Ovary (tissue), 9 donors: Measurements from ENCODE around the gene EYA3. TPM values are rescaled to one million over a fixed set of nuclear protein-coding genes. Genes with fewer than 3 reads are reported as not detected.

ENCODE experiments used
- DNase-seq, 5 donors: peaks; one replicate each; pipeline ENCODE4 v3.0.0-alpha.2; 2019 to 2020
- H3K27ac ChIP-seq, 2 donors: fragments of 200-600 bp; one replicate each; pipeline versions ENCODE4 v1.5.1 to v1.8.0; 2019 to 2022
- H3K27me3 ChIP-seq: fragments of 200-600 bp; one replicate; pipeline ENCODE4 v1.8.0; 2022
- H3K36me3 ChIP-seq: fragments of 200-600 bp; sonication (generic); one replicate; pipeline ENCODE4 v1.5.1; 2019
- H3K4me1 ChIP-seq: one replicate; pipeline ENCODE4 v1.8.1; 2013; ENCODE audit warnings: mild to moderate bottlenecking, moderate library complexity; ENCODE audit not compliant: insufficient read depth
- H3K4me3 ChIP-seq: fragments of 200-600 bp; sonication (generic); one replicate; pipeline ENCODE4 v1.5.1; 2017
- H3K9me3 ChIP-seq, 2 donors: fragments of 200-600 bp in 1 of 2; sonication (generic) in 1 of 2; one replicate each; pipeline versions ENCODE4 v1.5.1 to v1.8.1; 2013 to 2019; ENCODE audit warnings: mild to moderate bottlenecking in 1 of 2, moderate library complexity in 1 of 2
- EP300 ChIP-seq: sonication (generic); formaldehyde crosslinking; IDR thresholded peaks from one replicate; pipeline ENCODE4 v1.6.1; 2017; ENCODE audit warnings: antibody characterized with exemption
- POLR2A ChIP-seq: fragments of 450-650 bp; IDR thresholded peaks from one replicate; pipeline ENCODE4 v1.6.1; 2017; ENCODE audit warnings: antibody characterized with exemption, mild to moderate bottlenecking, moderate library complexity
- WGBS, 3 donors: extraction: QIAGEN DNeasy Blood & Tissue Kit in 1 of 3; methylation state at CpG; one replicate each; pipeline versions ENCODE4 v1.1.5 to v1.1.7; 2013 to 2017; 5-methylcytosine and 5-hydroxymethylcytosine counted together
- intact Hi-C, 4 donors: fragments of 100-400 bp; cut with DNase I; formaldehyde crosslinking; loops; one replicate each; pipeline versions ENCODE4 v1.11.0 to v1.15.1; 2022 to 2023
- polyA plus RNA-seq, 2 donors: library from polyadenylated mRNA; stranded (reverse); fragments of 200-250 nt in 1 of 2; fragments of 350-450 nt in 1 of 2; fragmentation: Illumina TruSeq in 1 of 2; extraction: RNeasy Lipid Tissue Mini Kit (QIAGEN cat#74804) in 1 of 2; gene quantifications; one replicate each; pipeline ENCODE4 v1.2.3, GENCODE V29; 2013 to 2014
- total RNA-seq, 7 donors: library from RNA; depleted of rRNA in 2 of 7; stranded (reverse); fragments of >200 nt in 2 of 7; fragmentation: NEBNext Ultra II Directional in 3 of 7; extraction: Animal tissue kit (Norgen Biotek cat#: 25700) in 3 of 7; gene quantifications; one replicate each; pipeline versions ENCODE4 v1.1.0 to v1.2.4, GENCODE V29; 2016 to 2023
- TF ChIP-seq, protein P1 (sequence below), 3 donors: fragments of 450-650 bp in 2 of 3; fragments of 200-600 bp in 1 of 3; IDR thresholded peaks; one replicate each; pipeline versions ENCODE4 v1.5.1 to v1.8.0; 2016 to 2022; ENCODE audit warnings: antibody characterized with exemption in 3 of 3, mild to moderate bottlenecking in 1 of 3
- donor health status: DM: no; HTN: no; CAD: no; lungs with moderate emphysema.
- donor health status: DM: no; HTN: no; CAD: no.
- donor health status: Bipolar disorder and iron deficiency.
- donor health status: DM: yes; HTN: yes; CAD: no.
- donor health status: DM: no; HTN: no; CAD: no.
- donor health status: DM: yes; HTN: yes; CAD: no.

EYA3 gene
- total and polyA plus RNA-seq, 9 donors, result 5.4 to 25.7 (median 14.6) TPM

DNA sequence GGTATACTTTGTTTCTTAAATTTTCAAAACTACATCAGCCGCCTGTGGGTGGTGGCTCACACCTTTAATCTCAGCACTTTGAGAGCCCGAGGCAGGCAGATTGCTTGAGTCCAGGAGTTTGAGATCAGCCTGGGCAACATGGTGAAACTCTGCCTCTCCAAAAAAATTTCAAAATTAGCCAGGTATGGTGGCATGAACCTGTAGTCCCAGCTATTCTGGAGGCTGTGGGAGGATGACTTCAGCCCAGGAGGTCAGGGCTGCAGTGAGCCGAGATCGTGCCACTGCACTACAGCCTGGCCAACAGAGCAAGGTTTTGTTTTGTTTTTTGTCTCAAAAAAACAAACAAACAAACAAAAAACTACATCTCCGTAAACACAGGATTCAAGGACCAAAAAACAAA lies 3.3 kb downstream of the EYA3 start:
- intact Hi-C loops, result no loop called here
- H3K4me3 ChIP-seq, result no peak overlapping the region
- H3K27me3 ChIP-seq, result no peaks in the 10 kb centered on the region
- no peaks in the 10 kb centered on the region for H3K9me3 ChIP-seq
- TF ChIP-seq POLR2A (no peak), EP300 (no peak)
- TF ChIP-seq, protein P1, sequence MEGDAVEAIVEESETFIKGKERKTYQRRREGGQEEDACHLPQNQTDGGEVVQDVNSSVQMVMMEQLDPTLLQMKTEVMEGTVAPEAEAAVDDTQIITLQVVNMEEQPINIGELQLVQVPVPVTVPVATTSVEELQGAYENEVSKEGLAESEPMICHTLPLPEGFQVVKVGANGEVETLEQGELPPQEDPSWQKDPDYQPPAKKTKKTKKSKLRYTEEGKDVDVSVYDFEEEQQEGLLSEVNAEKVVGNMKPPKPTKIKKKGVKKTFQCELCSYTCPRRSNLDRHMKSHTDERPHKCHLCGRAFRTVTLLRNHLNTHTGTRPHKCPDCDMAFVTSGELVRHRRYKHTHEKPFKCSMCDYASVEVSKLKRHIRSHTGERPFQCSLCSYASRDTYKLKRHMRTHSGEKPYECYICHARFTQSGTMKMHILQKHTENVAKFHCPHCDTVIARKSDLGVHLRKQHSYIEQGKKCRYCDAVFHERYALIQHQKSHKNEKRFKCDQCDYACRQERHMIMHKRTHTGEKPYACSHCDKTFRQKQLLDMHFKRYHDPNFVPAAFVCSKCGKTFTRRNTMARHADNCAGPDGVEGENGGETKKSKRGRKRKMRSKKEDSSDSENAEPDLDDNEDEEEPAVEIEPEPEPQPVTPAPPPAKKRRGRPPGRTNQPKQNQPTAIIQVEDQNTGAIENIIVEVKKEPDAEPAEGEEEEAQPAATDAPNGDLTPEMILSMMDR (IDR thresholded peaks at IDR 0.05), result no peak
- H3K27ac ChIP-seq, result no peak overlapping the region
- DNase-seq, result no peak
- H3K4me1 ChIP-seq, result peaks cover 4% of the 10 kb centered on the region
- no peaks in the 10 kb centered on the region for H3K36me3 ChIP-seq
- 81 to 84% (median 81%) methylated on average over 5 of the region's 5 CpGs for WGBS, 3 donors

GRCh38 chr1:28083876-28084275 lies 4.5 kb downstream of the EYA3 start:
- Histone ChIP-seq H3K36me3 (no peaks in the 10 kb centered on the region), H3K9me3 (no peaks in the 10 kb centered on the region), H3K4me1 (peaks cover 4% of the 10 kb centered on the region), H3K27me3 (no peaks in the 10 kb centered on the region), H3K4me3 (no peak overlapping the region), H3K27ac (no peak overlapping the region)
- WGBS, 3 donors, result 72 to 87% (median 81%) methylated on average over 1 of the region's 1 CpG
- intact Hi-C loops, result no loop called here
- no peak for TF ChIP-seq POLR2A
- TF ChIP-seq, protein P1 (IDR thresholded peaks at IDR 0.05), result no peak
- TF ChIP-seq EP300, result no peak
- no peak for DNase-seq

DNA sequence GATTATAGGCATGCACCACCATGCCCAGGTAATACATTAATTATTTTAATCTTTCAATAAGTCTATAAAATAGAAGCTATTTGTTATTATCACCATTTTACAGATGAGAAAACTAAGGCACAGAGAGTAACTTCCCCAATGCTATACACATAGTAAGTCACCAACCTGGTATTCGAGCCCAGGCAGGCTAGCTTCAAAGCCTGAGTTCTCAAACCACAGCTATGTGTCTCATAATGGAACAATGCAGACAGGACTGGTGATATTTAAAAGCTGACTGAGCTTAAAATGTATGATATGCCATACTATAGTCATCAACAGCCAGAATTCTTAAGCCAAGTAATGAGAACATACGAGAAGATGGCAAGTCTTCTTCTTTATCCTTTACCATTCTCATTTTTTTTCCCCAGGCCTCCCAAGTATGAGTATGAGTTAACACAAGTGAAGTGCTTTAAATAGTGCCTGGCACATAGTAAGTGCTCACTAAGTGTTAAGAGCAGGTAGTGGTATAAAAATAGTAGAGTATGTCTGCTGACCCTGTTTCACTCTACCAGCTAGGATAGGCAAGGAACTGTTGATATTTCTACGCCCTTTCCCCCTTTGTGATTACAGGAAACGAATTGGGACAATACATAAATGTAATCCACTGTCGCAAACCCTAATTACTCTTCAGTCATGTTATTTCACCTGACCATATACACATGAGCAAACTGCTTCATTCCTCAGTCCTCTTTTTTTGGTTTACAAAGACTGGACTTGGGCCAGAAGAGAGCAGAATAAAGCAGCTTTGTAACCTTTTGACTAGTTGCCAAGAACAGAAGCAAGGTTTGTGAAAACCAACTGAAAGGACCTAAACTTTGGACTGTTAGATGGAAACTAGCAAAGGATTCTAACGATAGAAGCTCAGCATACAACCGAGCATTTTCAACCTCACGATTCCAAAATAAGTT lies 9.5 kb downstream of the EYA3 start:
- Histone ChIP-seq H3K9me3 (no peaks in the 10 kb centered on the region), H3K27me3 (no peaks in the 10 kb centered on the region), H3K4me1 (no peaks in the 10 kb centered on the region), H3K27ac (no peak overlapping the region), H3K36me3 (no peaks in the 10 kb centered on the region), H3K4me3 (no peak overlapping the region)
- DNase-seq, result no peak
- 86 to 89% (median 88%) methylated on average over 8 of the region's 8 CpGs for WGBS, 3 donors
- TF ChIP-seq POLR2A, result no peak
- TF ChIP-seq, protein P1 (IDR thresholded peaks at IDR 0.05), result no peak
- no peak for TF ChIP-seq EP300
- intact Hi-C loops, result no loop called here

DNA sequence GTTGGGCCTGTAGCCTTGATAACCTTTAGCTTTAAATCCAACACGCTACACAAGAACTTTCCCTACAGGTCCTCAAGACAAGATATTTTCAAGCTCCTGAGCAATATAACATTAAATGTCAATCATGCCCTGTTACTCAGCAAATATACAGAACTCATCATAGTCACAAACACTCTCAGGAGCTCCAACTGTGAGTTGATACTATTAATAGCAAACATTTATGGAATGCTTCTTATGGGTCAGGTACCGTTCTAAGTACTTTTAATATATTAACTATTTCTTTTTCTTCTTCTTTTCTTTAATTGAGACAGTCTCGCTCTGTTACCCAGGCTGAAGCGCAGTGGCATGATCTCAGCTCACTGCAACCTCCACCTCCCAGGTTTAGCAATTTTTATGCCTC lies 10.1 kb downstream of the EYA3 start:
- no peaks in the 10 kb centered on the region for H3K27me3 ChIP-seq
- no peaks in the 10 kb centered on the region for H3K9me3 ChIP-seq
- no peak for TF ChIP-seq EP300
- TF ChIP-seq, protein P1 (IDR thresholded peaks at IDR 0.05), result no peak
- no peak for TF ChIP-seq POLR2A
- no peaks in the 10 kb centered on the region for H3K36me3 ChIP-seq
- intact Hi-C loops, result no loop called here
- H3K4me3 ChIP-seq, result no peak overlapping the region
- H3K4me1 ChIP-seq, result no peaks in the 10 kb centered on the region
- DNase-seq, result no peak
- 90 to 91% (median 91%) methylated on average over 4 of the region's 4 CpGs for WGBS, 3 donors
- H3K27ac ChIP-seq, result no peak overlapping the region
